ENCODE measurements around the gene EZR. TPM values are rescaled to one million over a fixed set of nuclear protein-coding genes. Genes with fewer than 3 reads are reported as not detected.
A peak's percentile ranks its signal among the peaks of the same experiment; 100 is the strongest.
"Not testable (repeated sequence)": the region's sequence is repeated elsewhere in the genome, so short reads cannot be mapped to it uniquely, and the experiment has no call there.

Gene EZR
- total RNA-seq, 2 donors from 2014 or later: 257 to 424 TPM

GRCh38 chr6:158795516-158795915 lies 23.7 kb downstream of the EZR start:
- no peak overlapping the region for H3K4me3 ChIP-seq
- intact Hi-C loops (cut with DNase I): loop anchor here (10.0 kb wide), 1 partner anchor 169 kb away; no protein-coding TSS in a partner anchor
- H3K27ac ChIP-seq: no peak overlapping the region
- H3K9ac ChIP-seq (ENCODE audit: low read depth in 2 of 2, low read length in 2 of 2): peak overlapping the region in 1 of 2 donors; percentile 60
- H3K27me3 ChIP-seq: no peaks in the 10 kb centered on the region
- DNase-seq: no peak
- no peaks in the 10 kb centered on the region for H3K36me3 ChIP-seq
- TF ChIP-seq CTCF (IDR thresholded peaks at IDR 0.05): no peak
- peaks cover 25% of the 10 kb centered on the region for H3K4me1 ChIP-seq
- H3K9me3 ChIP-seq: no peaks in the 10 kb centered on the region

GRCh38 chr6:158793432-158793831 lies 25.7 kb downstream of the EZR start:
- peak; percentile 24 for TF ChIP-seq CTCF (IDR thresholded peaks at IDR 0.05)
- H3K4me1 ChIP-seq: peaks cover 19% of the 10 kb centered on the region
- H3K27ac ChIP-seq: no peak overlapping the region
- DNase-seq: no peak
- no peaks in the 10 kb centered on the region for H3K27me3 ChIP-seq
- no peak overlapping the region for H3K4me3 ChIP-seq
- no peaks in the 10 kb centered on the region for H3K9me3 ChIP-seq
- no peak overlapping the region for H3K9ac ChIP-seq (ENCODE audit: low read depth in 2 of 2, low read length in 2 of 2)
- no peaks in the 10 kb centered on the region for H3K36me3 ChIP-seq
- intact Hi-C loops (cut with DNase I): loop anchor here (10.0 kb wide), 1 partner anchor 171 kb away; no protein-coding TSS in a partner anchor

- intact Hi-C loops (cut with DNase I): loop anchor here (10.0 kb wide), 1 partner anchor 172 kb away; no protein-coding TSS in a partner anchor
- not testable (repeated sequence) for H3K27ac ChIP-seq; H3K4me3 ChIP-seq; DNase-seq; H3K36me3 ChIP-seq; H3K9ac ChIP-seq (ENCODE audit: low read depth in 2 of 2, low read length in 2 of 2); H3K27me3 ChIP-seq; H3K9me3 ChIP-seq
- H3K4me1 ChIP-seq: peaks cover 17% of the 10 kb centered on the region
Measured at GRCh38 chr6:158792505-158792904, 26.7 kb downstream of the EZR start.

GRCh38 chr6:158791274-158791855 lies 27.8 kb downstream of the EZR start:
- no peaks in the 10 kb centered on the region for H3K27me3 ChIP-seq
- DNase-seq: no peak
- no peak overlapping the region for H3K9ac ChIP-seq (ENCODE audit: low read depth in 2 of 2, low read length in 2 of 2)
- H3K4me1 ChIP-seq: peaks cover 11% of the 10 kb centered on the region
- no peak overlapping the region for H3K27ac ChIP-seq
- H3K36me3 ChIP-seq: peaks cover 8% of the 10 kb centered on the region
- no peaks in the 10 kb centered on the region for H3K9me3 ChIP-seq
- no peak overlapping the region for H3K4me3 ChIP-seq
- no peak for TF ChIP-seq CTCF (IDR thresholded peaks at IDR 0.05)
- intact Hi-C loops (cut with DNase I): loop anchor here (10.0 kb wide), 1 partner anchor 173 kb away; no protein-coding TSS in a partner anchor

- Histone ChIP-seq H3K9me3 (no peaks in the 10 kb centered on the region), H3K27ac (no peak overlapping the region), H3K36me3 (peaks cover 22% of the 10 kb centered on the region), H3K4me3 (no peak overlapping the region), H3K4me1 (peaks cover 6% of the 10 kb centered on the region), H3K9ac (ENCODE audit: low read depth in 2 of 2, low read length in 2 of 2) (peak overlapping the region in 1 of 2 donors; percentile 32), H3K27me3 (no peaks in the 10 kb centered on the region)
- no peak for DNase-seq
- TF ChIP-seq CTCF (IDR thresholded peaks at IDR 0.05): no peak
- intact Hi-C loops (cut with DNase I): no loop called here
Measured at GRCh38 chr6:158789115-158789917, 29.9 kb downstream of the EZR start.

GRCh38 chr6:158787395-158787794 lies 31.8 kb downstream of the EZR start:
- no peaks in the 10 kb centered on the region for H3K27me3 ChIP-seq
- H3K9ac ChIP-seq (ENCODE audit: low read depth in 2 of 2, low read length in 2 of 2): peak overlapping the region in 1 of 2 donors; percentile 52
- peaks cover 34% of the 10 kb centered on the region for H3K36me3 ChIP-seq
- H3K27ac ChIP-seq: peak overlapping the region; percentile 53
- no peak overlapping the region for H3K4me3 ChIP-seq
- intact Hi-C loops (cut with DNase I): no loop called here
- no peak for TF ChIP-seq CTCF (IDR thresholded peaks at IDR 0.05)
- DNase-seq: no peak
- H3K9me3 ChIP-seq: no peaks in the 10 kb centered on the region
- peaks cover 12% of the 10 kb centered on the region for H3K4me1 ChIP-seq

All from colonic mucosa (tissue), 4 donors.